DMS79 treated with DMSO at 0.1 percent for 48 hours (cell line): ENCODE results near the gene FAM24B.
"Not testable (repeated sequence)": the region's sequence is repeated elsewhere in the genome, so short reads cannot be mapped to it uniquely, and the experiment has no call there.

Experiments used
- DNase-seq: peaks from one replicate; lab custom pipeline; 2025; lab: John Stamatoyannopoulos, UW

FAM24B gene

GRCh38 chr10:122858042-122858441 is 21.3 kb downstream of the FAM24B start:
- DNase-seq: not testable (repeated sequence)

GRCh38 chr10:122856902-122857301 is 22.5 kb downstream of the FAM24B start:
- no peak for DNase-seq

GRCh38 chr10:122855745-122856144 is 23.6 kb downstream of the FAM24B start:
- no peak for DNase-seq

- no peak for DNase-seq
Observed at GRCh38 chr10:122854648-122855047, 24.7 kb downstream of the FAM24B start.

- DNase-seq: no peak
Observed at GRCh38 chr10:122853665-122854313, 25.6 kb downstream of the FAM24B start.

- DNase-seq: no peak
Observed at GRCh38 chr10:122852261-122852660, 27.1 kb downstream of the FAM24B start.

- no peak for DNase-seq
Observed at GRCh38 chr10:122850705-122851640, 28.4 kb downstream of the FAM24B start.

GRCh38 chr10:122849900-122850605 is 29.3 kb downstream of the FAM24B start:
- DNase-seq: no peak

GRCh38 chr10:122849090-122849489 is 30.3 kb downstream of the FAM24B start:
- DNase-seq: no peak

- peak; percentile 68 for DNase-seq
Observed at GRCh38 chr10:122847782-122848604, 31.4 kb downstream of the FAM24B start.

GRCh38 chr10:122845783-122846332 is 33.5 kb downstream of the FAM24B start, which contains the start of gene CUZD1:
Gene CUZD1 (minus strand): TSS chr10:122845857. CDS start chr10:122845843, 14 bp downstream.
- no peak for DNase-seq

GRCh38 chr10:122844146-122844545 is 35.2 kb downstream of the FAM24B start:
- DNase-seq: no peak

GRCh38 chr10:122841569-122841968 is 37.8 kb downstream of the FAM24B start:
- DNase-seq: no peak

GRCh38 chr10:122839505-122839904 is 39.9 kb downstream of the FAM24B start:
- no peak for DNase-seq

- no peak for DNase-seq
Observed at GRCh38 chr10:122838880-122839279, 40.5 kb downstream of the FAM24B start.

- no peak for DNase-seq
Observed at GRCh38 chr10:122835908-122836307, 43.5 kb downstream of the FAM24B start.

GRCh38 chr10:122830965-122831353 is 48.4 kb downstream of the FAM24B start:
- no peak for DNase-seq

- no peak for DNase-seq
Observed at GRCh38 chr10:122830273-122830964, 49.0 kb downstream of the FAM24B start.

GRCh38 chr10:122829454-122829853 is 49.9 kb downstream of the FAM24B start:
- no peak for DNase-seq

- no peak for DNase-seq
Observed at GRCh38 chr10:122828716-122829255, 50.6 kb downstream of the FAM24B start.
